K562 (cell line): Measurements from ENCODE around the gene NR3C1.

Experiments
- CBFB ChIP-seq: sonication (generic); formaldehyde crosslinking; IDR thresholded peaks from 2 replicates; pipeline ENCODE4 v1.4.0; 2020; ENCODE audit warnings: mild to moderate bottlenecking, missing genetic modification reagents
- CEBPG ChIP-seq, 3 experiments: fragments of 200-800 bp in 1 of 3; sonication (Bioruptor generic) in 1 of 3; sonication (generic) in 1 of 3; formaldehyde crosslinking in 1 of 3; IDR thresholded peaks in 2 of 3; conservative IDR thresholded peaks in 1 of 3; 2 replicates each; pipeline versions ENCODE4 v1.6.1 to v1.8.0; 2016 to 2022; ENCODE audit warnings: missing compliant biosample characterization in 2 of 3, missing genetic modification characterization in 2 of 3, mild to moderate bottlenecking in 1 of 3, missing genetic modification reagents in 1 of 3
- CGGBP1 ChIP-seq: fragments of 250-450 bp; sonication (Bioruptor Pico); IDR thresholded peaks from 2 replicates; pipeline ENCODE4 v1.9.0; 2021; ENCODE audit warnings: mild to moderate bottlenecking
- CTCF ChIP-seq, 3 experiments: IDR thresholded peaks in 2 of 3; conservative IDR thresholded peaks in 1 of 3; 2 replicates each; pipeline ENCODE4 v1.5.1; 2011 to 2012; ENCODE audit warnings: low read length in 3 of 3, mild to moderate bottlenecking in 3 of 3, control low read depth in 2 of 3, improper control_type of control experiment in 1 of 3, inconsistent platforms in 1 of 3, low read depth in 1 of 3, mixed read lengths in 1 of 3, moderate library complexity in 1 of 3; ENCODE audit not compliant: insufficient read depth in 2 of 3
- KAT7 ChIP-seq: sonication (generic); formaldehyde crosslinking; IDR thresholded peaks from 2 replicates; pipeline ENCODE4 v1.8.0; 2022; ENCODE audit warnings: missing genetic modification reagents, mild to moderate bottlenecking, borderline replicate concordance
- MEF2A ChIP-seq: IDR thresholded peaks from 2 replicates; pipeline ENCODE4 v1.6.1; 2011; ENCODE audit warnings: low read depth, mild to moderate bottlenecking, low read length, moderate library complexity; ENCODE audit not compliant: control insufficient read depth
- NFXL1 ChIP-seq: fragments of 450-650 bp; formaldehyde crosslinking; IDR thresholded peaks from 2 replicates; pipeline ENCODE4 v1.4.0; 2021; ENCODE audit warnings: mild to moderate bottlenecking
- POLR2AphosphoS5 ChIP-seq: IDR thresholded peaks from 2 replicates; pipeline ENCODE4 v1.6.1; 2011; ENCODE audit warnings: mild to moderate bottlenecking, low read depth, low read length, moderate library complexity; ENCODE audit not compliant: control insufficient read depth, insufficient read depth
- RAD21 ChIP-seq, 2 experiments: fragments of 250-450 bp in 1 of 2; fragments of 450-650 bp in 1 of 2; sonication (Bioruptor Pico) in 1 of 2; formaldehyde crosslinking in 1 of 2; IDR thresholded peaks in 1 of 2; conservative IDR thresholded peaks in 1 of 2; 2 replicates each; pipeline versions ENCODE4 v1.4.0 to v1.8.0; 2020 to 2022; ENCODE audit warnings: mild to moderate bottlenecking in 2 of 2, moderate library complexity in 1 of 2
- SIN3B ChIP-seq: fragments of 450-650 bp; IDR thresholded peaks from 2 replicates; pipeline ENCODE4 v1.6.1; 2017; ENCODE audit warnings: low read depth, mild to moderate bottlenecking, moderate library complexity
- USF2 ChIP-seq: sonication (generic); formaldehyde crosslinking; IDR thresholded peaks from 2 replicates; pipeline ENCODE4 v1.5.0; 2020; ENCODE audit warnings: missing genetic modification reagents
- TF ChIP-seq, protein P1 (sequence below): sonication (generic); formaldehyde crosslinking; IDR thresholded peaks from 2 replicates; pipeline ENCODE4 v1.9.0; 2022; ENCODE audit warnings: mild to moderate bottlenecking, missing genetic modification reagents
- TF ChIP-seq, protein P2 (sequence below): sonication (generic); formaldehyde crosslinking; IDR thresholded peaks from 2 replicates; pipeline ENCODE4 v1.8.0; 2022; ENCODE audit warnings: missing genetic modification reagents, mild to moderate bottlenecking, moderate library complexity, borderline replicate concordance
- TF ChIP-seq, protein P3 (sequence below), 2 experiments: fragments of 200-800 bp in 1 of 2; sonication (Bioruptor generic) in 1 of 2; sonication (generic) in 1 of 2; formaldehyde crosslinking in 1 of 2; IDR thresholded peaks in 1 of 2; conservative IDR thresholded peaks in 1 of 2; 2 replicates each; pipeline versions ENCODE4 v1.5.0 to v1.6.1; 2016 to 2020; ENCODE audit warnings: missing compliant biosample characterization in 1 of 2, missing genetic modification characterization in 1 of 2, missing genetic modification reagents in 1 of 2

GRCh38 chr5:143322176-143322575 is 81.3 kb downstream of the NR3C1 start:
- TF ChIP-seq, protein P1, sequence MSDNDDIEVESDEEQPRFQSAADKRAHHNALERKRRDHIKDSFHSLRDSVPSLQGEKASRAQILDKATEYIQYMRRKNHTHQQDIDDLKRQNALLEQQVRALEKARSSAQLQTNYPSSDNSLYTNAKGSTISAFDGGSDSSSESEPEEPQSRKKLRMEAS (CRISPR knock-in tag): no peak
- TF ChIP-seq NFXL1 (CRISPR knock-in tag) (no peak), KAT7 (CRISPR knock-in tag) (no peak), CBFB (CRISPR knock-in tag) (no peak), CTCF (IDR thresholded peaks at IDR 0.05 in 2 of 3, conservative IDR thresholded peaks at IDR 0.05 in 1 of 3; ENCODE audit: insufficient read depth in 2 of 3, low read depth in 1 of 3, low read length in 3 of 3) (no peak), USF2 (CRISPR knock-in tag) (no peak), RAD21 (CRISPR knock-in tag; conservative IDR thresholded peaks at IDR 0.05 in 1 of 2, IDR thresholded peaks at IDR 0.05 in 1 of 2) (no peak), MEF2A (no peak), POLR2AphosphoS5 (no peak), CGGBP1 (CRISPR knock-in tag) (no peak), CEBPG (CRISPR knock-in tag; IDR thresholded peaks at IDR 0.05) (no peak), CEBPG (tag; conservative IDR thresholded peaks at IDR 0.05 in 1 of 2, IDR thresholded peaks at IDR 0.05 in 1 of 2) (no peak), SIN3B (no peak)
- TF ChIP-seq, protein P2, sequence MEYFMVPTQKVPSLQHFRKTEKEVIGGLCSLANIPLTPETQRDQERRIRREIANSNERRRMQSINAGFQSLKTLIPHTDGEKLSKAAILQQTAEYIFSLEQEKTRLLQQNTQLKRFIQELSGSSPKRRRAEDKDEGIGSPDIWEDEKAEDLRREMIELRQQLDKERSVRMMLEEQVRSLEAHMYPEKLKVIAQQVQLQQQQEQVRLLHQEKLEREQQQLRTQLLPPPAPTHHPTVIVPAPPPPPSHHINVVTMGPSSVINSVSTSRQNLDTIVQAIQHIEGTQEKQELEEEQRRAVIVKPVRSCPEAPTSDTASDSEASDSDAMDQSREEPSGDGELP (CRISPR knock-in tag): no peak
- TF ChIP-seq, protein P3, sequence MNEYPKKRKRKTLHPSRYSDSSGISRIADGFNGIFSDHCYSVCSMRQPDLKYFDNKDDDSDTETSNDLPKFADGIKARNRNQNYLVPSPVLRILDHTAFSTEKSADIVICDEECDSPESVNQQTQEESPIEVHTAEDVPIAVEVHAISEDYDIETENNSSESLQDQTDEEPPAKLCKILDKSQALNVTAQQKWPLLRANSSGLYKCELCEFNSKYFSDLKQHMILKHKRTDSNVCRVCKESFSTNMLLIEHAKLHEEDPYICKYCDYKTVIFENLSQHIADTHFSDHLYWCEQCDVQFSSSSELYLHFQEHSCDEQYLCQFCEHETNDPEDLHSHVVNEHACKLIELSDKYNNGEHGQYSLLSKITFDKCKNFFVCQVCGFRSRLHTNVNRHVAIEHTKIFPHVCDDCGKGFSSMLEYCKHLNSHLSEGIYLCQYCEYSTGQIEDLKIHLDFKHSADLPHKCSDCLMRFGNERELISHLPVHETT (CRISPR knock-in tag; conservative IDR thresholded peaks at IDR 0.05 in 1 of 2, IDR thresholded peaks at IDR 0.05 in 1 of 2): no peak
